Measurements from ENCODE around the gene EPB41L4A. TPM values are rescaled to one million over a fixed set of nuclear protein-coding genes. Genes with fewer than 3 reads are reported as not detected.

The EPB41L4A gene
- total RNA-seq, 1 donor from 2014 or later = 21.4 TPM

- no peaks in the 10 kb centered on the region for H3K9me3 ChIP-seq (ENCODE audit: control insufficient read depth in 3 of 3, low read length in 3 of 3)
- H3K9ac ChIP-seq (ENCODE audit: low read depth in 1 of 3, low read length in 3 of 3) = no peak overlapping the region
- no peak overlapping the region for H3K27ac ChIP-seq (ENCODE audit: low read depth, low read length)
- peaks cover 0 to 3% (median 0%) of the 10 kb centered on the region in 3 donors for H3K4me1 ChIP-seq (ENCODE audit: control insufficient read depth in 3 of 3, insufficient read depth in 3 of 3, low read length in 3 of 3)
- H3K36me3 ChIP-seq (ENCODE audit: control insufficient read depth in 3 of 3, insufficient read depth in 3 of 3, low read length in 3 of 3) = no peaks in the 10 kb centered on the region
- H3K4me3 ChIP-seq (ENCODE audit: low read length in 3 of 3) = no peak overlapping the region
- H3K27me3 ChIP-seq (ENCODE audit: control insufficient read depth in 3 of 3, insufficient read depth in 3 of 3, low read length in 3 of 3) = no peaks in the 10 kb centered on the region
Measured at GRCh38 chr5:112384523-112384922, 34.6 kb downstream of the EPB41L4A start.

DNA sequence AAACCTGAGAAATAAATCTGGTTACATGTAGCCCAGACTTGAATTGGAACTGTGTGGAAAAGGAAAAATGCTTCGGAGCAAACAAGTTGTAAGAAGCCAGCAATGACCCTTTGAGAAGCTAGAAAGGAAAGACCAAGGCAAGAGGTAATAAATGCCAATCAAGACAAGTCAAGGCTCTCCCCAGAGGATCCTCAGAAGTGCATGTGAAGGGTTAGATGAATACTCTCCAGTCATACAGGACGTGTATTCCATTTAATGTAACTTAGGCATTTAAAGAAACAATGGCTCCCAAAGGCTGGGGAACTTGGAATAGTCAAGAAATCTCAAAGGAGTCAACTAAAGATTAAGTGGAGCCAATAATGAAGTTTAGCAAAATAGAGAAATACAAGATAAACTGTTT, 36.2 kb downstream of the EPB41L4A start:
- no peaks in the 10 kb centered on the region for H3K9me3 ChIP-seq (ENCODE audit: control insufficient read depth in 3 of 3, low read length in 3 of 3)
- no peak overlapping the region for H3K27ac ChIP-seq (ENCODE audit: low read depth, low read length)
- H3K9ac ChIP-seq (ENCODE audit: low read depth in 1 of 3, low read length in 3 of 3) = no peak overlapping the region
- no peak overlapping the region for H3K4me3 ChIP-seq (ENCODE audit: low read length in 3 of 3)
- no peaks in the 10 kb centered on the region for H3K27me3 ChIP-seq (ENCODE audit: control insufficient read depth in 3 of 3, insufficient read depth in 3 of 3, low read length in 3 of 3)
- peaks cover 0 to 3% (median 0%) of the 10 kb centered on the region in 3 donors for H3K4me1 ChIP-seq (ENCODE audit: control insufficient read depth in 3 of 3, insufficient read depth in 3 of 3, low read length in 3 of 3)
- no peaks in the 10 kb centered on the region for H3K36me3 ChIP-seq (ENCODE audit: control insufficient read depth in 3 of 3, insufficient read depth in 3 of 3, low read length in 3 of 3)

DNA sequence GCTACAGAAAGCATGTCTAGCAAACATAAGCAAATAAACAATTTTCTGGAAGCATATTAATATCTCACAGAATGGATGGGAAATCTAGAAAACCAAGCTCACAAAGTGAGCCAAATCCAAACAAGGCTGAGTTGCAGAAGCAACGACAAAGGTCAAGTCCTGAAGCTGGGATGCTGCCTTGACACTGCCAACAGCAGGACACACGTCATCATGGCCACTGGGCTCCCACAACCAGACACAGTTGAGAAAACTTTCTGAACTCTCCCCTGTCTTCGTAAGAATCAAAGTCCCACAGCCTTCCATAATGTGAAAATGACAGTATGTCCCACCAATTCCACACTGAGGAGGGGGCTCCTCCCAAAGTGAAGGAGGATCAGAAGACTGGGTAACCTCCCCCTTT, 37.6 kb downstream of the EPB41L4A start:
- Histone ChIP-seq H3K27ac (ENCODE audit: low read depth, low read length) (no peak overlapping the region), H3K4me1 (ENCODE audit: control insufficient read depth in 3 of 3, insufficient read depth in 3 of 3, low read length in 3 of 3) (peaks cover 0 to 3% (median 0%) of the 10 kb centered on the region in 3 donors), H3K4me3 (ENCODE audit: low read length in 3 of 3) (no peak overlapping the region)

DNA sequence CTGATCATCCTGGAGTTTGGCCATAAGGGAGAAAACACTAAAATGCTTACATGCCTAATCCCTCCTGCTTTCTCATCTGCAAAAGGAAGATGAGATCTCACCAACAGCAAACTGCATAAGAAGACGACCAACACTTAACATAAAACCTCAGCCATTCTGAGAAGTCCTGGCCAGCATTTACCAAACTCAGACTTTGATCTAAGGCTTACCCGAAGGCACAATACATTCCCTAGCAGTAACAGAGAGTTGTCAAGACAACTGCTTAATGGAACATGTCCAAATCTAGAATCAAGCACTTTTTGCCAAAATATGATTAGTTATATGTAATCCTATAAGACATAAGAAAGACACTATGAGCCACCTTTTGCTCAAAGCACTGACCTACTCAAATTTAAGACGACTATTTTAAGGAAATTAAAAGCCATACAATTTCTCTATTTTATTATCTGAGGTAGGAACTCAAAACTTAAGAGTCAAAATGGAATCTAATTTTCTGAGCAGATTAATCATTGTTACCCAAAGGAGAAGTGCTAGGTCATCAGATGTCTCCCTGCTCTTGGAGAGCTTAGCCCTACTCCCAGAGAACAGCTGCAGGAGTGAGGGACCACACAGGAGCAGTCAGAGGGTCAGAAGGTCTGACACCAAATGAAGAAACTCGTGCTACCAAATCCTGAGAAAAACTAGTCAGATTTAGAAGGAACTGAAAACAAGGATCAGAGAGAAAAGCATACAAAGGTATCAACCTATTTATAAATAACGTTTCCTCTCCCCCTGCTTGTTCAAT, 39.3 kb downstream of the EPB41L4A start:
- no peaks in the 10 kb centered on the region for H3K36me3 ChIP-seq (ENCODE audit: control insufficient read depth in 3 of 3, insufficient read depth in 3 of 3, low read length in 3 of 3)
- H3K9me3 ChIP-seq (ENCODE audit: control insufficient read depth in 3 of 3, low read length in 3 of 3) = no peaks in the 10 kb centered on the region
- H3K4me1 ChIP-seq (ENCODE audit: control insufficient read depth in 3 of 3, insufficient read depth in 3 of 3, low read length in 3 of 3) = peaks cover 0 to 3% (median 0%) of the 10 kb centered on the region in 3 donors
- no peak overlapping the region for H3K27ac ChIP-seq (ENCODE audit: low read depth, low read length)
- no peak overlapping the region for H3K4me3 ChIP-seq (ENCODE audit: low read length in 3 of 3)
- H3K9ac ChIP-seq (ENCODE audit: low read depth in 1 of 3, low read length in 3 of 3) = no peak overlapping the region
- H3K27me3 ChIP-seq (ENCODE audit: control insufficient read depth in 3 of 3, insufficient read depth in 3 of 3, low read length in 3 of 3) = no peaks in the 10 kb centered on the region

More for the DNA sequence above, 37.6 kb downstream of the EPB41L4A start:
- Histone ChIP-seq H3K36me3 (ENCODE audit: control insufficient read depth in 3 of 3, insufficient read depth in 3 of 3, low read length in 3 of 3) (no peaks in the 10 kb centered on the region), H3K9ac (ENCODE audit: low read depth in 1 of 3, low read length in 3 of 3) (no peak overlapping the region), H3K27me3 (ENCODE audit: control insufficient read depth in 3 of 3, insufficient read depth in 3 of 3, low read length in 3 of 3) (no peaks in the 10 kb centered on the region), H3K9me3 (ENCODE audit: control insufficient read depth in 3 of 3, low read length in 3 of 3) (no peaks in the 10 kb centered on the region)

DNA sequence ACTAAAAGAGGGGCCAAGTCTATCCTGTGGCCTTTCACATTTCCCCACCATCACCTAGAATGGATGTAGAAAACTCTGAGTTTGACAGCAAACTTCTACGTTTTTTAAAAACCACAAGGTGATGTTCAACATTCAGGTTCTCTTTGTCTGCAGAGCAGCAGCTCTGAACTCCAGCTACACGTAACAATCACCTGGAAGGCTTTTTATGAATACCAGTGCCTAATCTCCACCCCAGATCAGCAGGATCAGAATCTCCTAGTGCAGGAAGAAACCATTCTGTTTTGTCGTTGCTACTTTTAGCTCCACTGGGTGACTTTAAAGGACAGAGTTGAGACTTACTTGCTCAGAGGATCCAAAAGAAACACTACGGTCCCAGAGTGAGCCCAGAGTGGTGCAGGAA, 44.3 kb downstream of the EPB41L4A start:
- Histone ChIP-seq H3K27me3 (ENCODE audit: control insufficient read depth in 3 of 3, insufficient read depth in 3 of 3, low read length in 3 of 3) (no peaks in the 10 kb centered on the region), H3K4me1 (ENCODE audit: control insufficient read depth in 3 of 3, insufficient read depth in 3 of 3, low read length in 3 of 3) (peaks cover 0 to 12% (median 0%) of the 10 kb centered on the region in 3 donors), H3K4me3 (ENCODE audit: low read length in 3 of 3) (no peak overlapping the region), H3K36me3 (ENCODE audit: control insufficient read depth in 3 of 3, insufficient read depth in 3 of 3, low read length in 3 of 3) (no peaks in the 10 kb centered on the region), H3K9ac (ENCODE audit: low read depth in 1 of 3, low read length in 3 of 3) (no peak overlapping the region), H3K9me3 (ENCODE audit: control insufficient read depth in 3 of 3, low read length in 3 of 3) (no peaks in the 10 kb centered on the region), H3K27ac (ENCODE audit: low read depth, low read length) (no peak overlapping the region)

DNA sequence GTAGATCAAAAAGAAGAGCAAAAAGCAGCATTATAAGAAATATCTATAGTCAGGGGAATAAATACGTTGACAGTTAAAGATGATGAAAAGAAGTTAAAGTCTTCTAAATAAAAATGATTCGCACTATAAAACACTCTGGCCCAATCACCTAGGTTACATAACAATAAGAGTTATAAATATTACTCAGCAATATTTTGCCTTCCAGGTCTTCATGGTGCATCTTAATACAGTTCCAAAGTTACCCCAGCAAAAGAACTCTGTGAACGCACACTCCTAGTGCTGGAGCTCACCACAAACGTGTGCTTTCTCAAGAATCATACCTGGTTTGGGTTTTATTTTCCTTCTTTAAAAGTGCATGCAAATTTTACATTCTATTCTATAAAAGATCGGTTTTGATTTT, 44.7 kb downstream of the EPB41L4A start:
- peaks cover 0 to 12% (median 0%) of the 10 kb centered on the region in 3 donors for H3K4me1 ChIP-seq (ENCODE audit: control insufficient read depth in 3 of 3, insufficient read depth in 3 of 3, low read length in 3 of 3)

DNA sequence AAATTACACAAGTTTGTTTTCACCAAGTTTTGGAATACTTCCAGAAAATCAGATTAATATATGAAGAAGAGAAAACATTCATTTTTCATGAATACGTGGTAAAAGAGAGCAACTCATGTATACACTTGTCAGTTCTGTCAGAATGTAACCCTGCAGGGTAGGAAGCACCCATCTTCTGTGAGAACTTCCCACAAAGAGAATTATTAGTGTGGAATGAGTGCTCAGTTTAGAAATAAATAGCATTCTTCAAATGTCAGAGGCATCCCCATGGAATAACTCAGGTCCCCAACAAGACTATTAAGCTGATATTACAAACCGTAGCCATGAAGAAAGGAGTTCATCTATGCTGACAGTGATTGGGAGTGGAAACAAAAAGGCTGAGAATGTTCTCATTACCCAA, 45.2 kb downstream of the EPB41L4A start:
- Histone ChIP-seq H3K36me3 (ENCODE audit: control insufficient read depth in 3 of 3, insufficient read depth in 3 of 3, low read length in 3 of 3) (no peaks in the 10 kb centered on the region), H3K27ac (ENCODE audit: low read depth, low read length) (no peak overlapping the region), H3K27me3 (ENCODE audit: control insufficient read depth in 3 of 3, insufficient read depth in 3 of 3, low read length in 3 of 3) (no peaks in the 10 kb centered on the region), H3K4me3 (ENCODE audit: low read length in 3 of 3) (no peak overlapping the region), H3K9ac (ENCODE audit: low read depth in 1 of 3, low read length in 3 of 3) (no peak overlapping the region), H3K9me3 (ENCODE audit: control insufficient read depth in 3 of 3, low read length in 3 of 3) (no peaks in the 10 kb centered on the region), H3K4me1 (ENCODE audit: control insufficient read depth in 3 of 3, insufficient read depth in 3 of 3, low read length in 3 of 3) (peaks cover 0 to 12% (median 2%) of the 10 kb centered on the region in 3 donors)

More for the DNA sequence above, 44.7 kb downstream of the EPB41L4A start:
- H3K9me3 ChIP-seq (ENCODE audit: control insufficient read depth in 3 of 3, low read length in 3 of 3) = no peaks in the 10 kb centered on the region
- no peak overlapping the region for H3K27ac ChIP-seq (ENCODE audit: low read depth, low read length)
- H3K36me3 ChIP-seq (ENCODE audit: control insufficient read depth in 3 of 3, insufficient read depth in 3 of 3, low read length in 3 of 3) = no peaks in the 10 kb centered on the region
- no peaks in the 10 kb centered on the region for H3K27me3 ChIP-seq (ENCODE audit: control insufficient read depth in 3 of 3, insufficient read depth in 3 of 3, low read length in 3 of 3)
- no peak overlapping the region for H3K9ac ChIP-seq (ENCODE audit: low read depth in 1 of 3, low read length in 3 of 3)
- H3K4me3 ChIP-seq (ENCODE audit: low read length in 3 of 3) = no peak overlapping the region

GRCh38 chr5:112372543-112372942, 46.5 kb downstream of the EPB41L4A start:
- Histone ChIP-seq H3K9ac (ENCODE audit: low read depth in 1 of 3, low read length in 3 of 3) (no peak overlapping the region), H3K4me3 (ENCODE audit: low read length in 3 of 3) (no peak overlapping the region), H3K27ac (ENCODE audit: low read depth, low read length) (no peak overlapping the region), H3K27me3 (ENCODE audit: control insufficient read depth in 3 of 3, insufficient read depth in 3 of 3, low read length in 3 of 3) (no peaks in the 10 kb centered on the region), H3K36me3 (ENCODE audit: control insufficient read depth in 3 of 3, insufficient read depth in 3 of 3, low read length in 3 of 3) (no peaks in the 10 kb centered on the region), H3K4me1 (ENCODE audit: control insufficient read depth in 3 of 3, insufficient read depth in 3 of 3, low read length in 3 of 3) (peaks cover 0 to 12% (median 2%) of the 10 kb centered on the region in 3 donors), H3K9me3 (ENCODE audit: control insufficient read depth in 3 of 3, low read length in 3 of 3) (no peaks in the 10 kb centered on the region)

DNA sequence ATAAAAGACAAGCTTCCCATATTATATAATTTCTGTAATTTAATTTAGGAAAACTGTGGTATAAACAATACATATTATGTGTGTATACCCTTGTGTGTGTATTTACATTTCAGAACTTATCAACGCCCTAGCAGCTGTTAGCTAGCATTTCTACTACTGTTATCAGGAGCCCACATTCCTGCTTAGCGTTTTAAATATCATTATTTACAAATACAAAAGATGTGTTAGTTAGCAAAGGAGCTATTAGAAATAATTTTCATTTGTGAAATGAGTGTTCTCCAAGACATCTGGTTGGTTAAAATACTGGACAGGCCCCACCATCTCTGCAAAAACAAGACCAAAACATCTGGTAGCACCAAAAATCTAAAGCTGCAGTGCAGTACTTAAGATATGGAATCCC, 48.0 kb downstream of the EPB41L4A start:
- no peaks in the 10 kb centered on the region for H3K36me3 ChIP-seq (ENCODE audit: control insufficient read depth in 3 of 3, insufficient read depth in 3 of 3, low read length in 3 of 3)
- no peak overlapping the region for H3K9ac ChIP-seq (ENCODE audit: low read depth in 1 of 3, low read length in 3 of 3)
- H3K9me3 ChIP-seq (ENCODE audit: control insufficient read depth in 3 of 3, low read length in 3 of 3) = no peaks in the 10 kb centered on the region
- no peak overlapping the region for H3K4me3 ChIP-seq (ENCODE audit: low read length in 3 of 3)
- no peaks in the 10 kb centered on the region for H3K27me3 ChIP-seq (ENCODE audit: control insufficient read depth in 3 of 3, insufficient read depth in 3 of 3, low read length in 3 of 3)
- H3K27ac ChIP-seq (ENCODE audit: low read depth, low read length) = no peak overlapping the region
- peaks cover 0 to 12% (median 2%) of the 10 kb centered on the region in 3 donors for H3K4me1 ChIP-seq (ENCODE audit: control insufficient read depth in 3 of 3, insufficient read depth in 3 of 3, low read length in 3 of 3)

DNA sequence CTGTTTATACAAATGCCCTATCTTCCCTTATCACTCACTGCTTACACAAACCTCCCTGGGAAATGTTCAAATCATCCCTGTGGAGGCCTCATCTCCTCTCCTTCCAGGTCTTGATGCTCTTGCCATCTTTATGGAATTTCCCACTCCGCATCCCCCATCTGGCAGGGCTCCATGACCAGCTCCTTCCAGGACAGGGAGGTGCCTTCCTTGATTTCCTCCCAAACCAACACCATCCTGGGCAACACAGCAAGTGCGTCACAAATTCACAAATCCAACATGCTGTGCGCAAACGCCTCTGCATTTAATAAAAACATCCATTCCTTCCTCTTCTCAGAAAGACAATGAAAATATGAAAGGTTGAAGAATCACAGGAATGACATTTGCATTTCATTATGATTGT, 51.7 kb downstream of the EPB41L4A start:
- H3K27ac ChIP-seq (ENCODE audit: low read depth, low read length) = no peak overlapping the region
- no peak overlapping the region for H3K9ac ChIP-seq (ENCODE audit: low read depth in 1 of 3, low read length in 3 of 3)
- H3K4me3 ChIP-seq (ENCODE audit: low read length in 3 of 3) = no peak overlapping the region
- H3K9me3 ChIP-seq (ENCODE audit: control insufficient read depth in 3 of 3, low read length in 3 of 3) = no peaks in the 10 kb centered on the region
- no peaks in the 10 kb centered on the region for H3K36me3 ChIP-seq (ENCODE audit: control insufficient read depth in 3 of 3, insufficient read depth in 3 of 3, low read length in 3 of 3)
- no peaks in the 10 kb centered on the region for H3K27me3 ChIP-seq (ENCODE audit: control insufficient read depth in 3 of 3, insufficient read depth in 3 of 3, low read length in 3 of 3)
- H3K4me1 ChIP-seq (ENCODE audit: control insufficient read depth in 3 of 3, insufficient read depth in 3 of 3, low read length in 3 of 3) = peaks cover 0 to 2% (median 0%) of the 10 kb centered on the region in 3 donors
